DOHH2 (cell line): ENCODE results near the gene NHLRC2.

ENCODE experiments used
- EZH2phosphoT487 ChIP-seq: fragments of 200-600 bp; sonication (generic); IDR thresholded peaks from 2 replicates; pipeline ENCODE4 v1.6.1; 2017; ENCODE audit warnings: borderline replicate concordance, mild to moderate bottlenecking, antibody characterized with exemption, low read length, moderate library complexity, mixed read lengths
- TF ChIP-seq, protein P1 (sequence below): fragments of 200-600 bp; sonication (generic); IDR thresholded peaks from one replicate; pipeline ENCODE4 v1.5.1; 2014; ENCODE audit warnings: antibody characterized with exemption, mild to moderate bottlenecking, low read depth, low read length; ENCODE audit not compliant: poor library complexity, severe bottlenecking

DNA sequence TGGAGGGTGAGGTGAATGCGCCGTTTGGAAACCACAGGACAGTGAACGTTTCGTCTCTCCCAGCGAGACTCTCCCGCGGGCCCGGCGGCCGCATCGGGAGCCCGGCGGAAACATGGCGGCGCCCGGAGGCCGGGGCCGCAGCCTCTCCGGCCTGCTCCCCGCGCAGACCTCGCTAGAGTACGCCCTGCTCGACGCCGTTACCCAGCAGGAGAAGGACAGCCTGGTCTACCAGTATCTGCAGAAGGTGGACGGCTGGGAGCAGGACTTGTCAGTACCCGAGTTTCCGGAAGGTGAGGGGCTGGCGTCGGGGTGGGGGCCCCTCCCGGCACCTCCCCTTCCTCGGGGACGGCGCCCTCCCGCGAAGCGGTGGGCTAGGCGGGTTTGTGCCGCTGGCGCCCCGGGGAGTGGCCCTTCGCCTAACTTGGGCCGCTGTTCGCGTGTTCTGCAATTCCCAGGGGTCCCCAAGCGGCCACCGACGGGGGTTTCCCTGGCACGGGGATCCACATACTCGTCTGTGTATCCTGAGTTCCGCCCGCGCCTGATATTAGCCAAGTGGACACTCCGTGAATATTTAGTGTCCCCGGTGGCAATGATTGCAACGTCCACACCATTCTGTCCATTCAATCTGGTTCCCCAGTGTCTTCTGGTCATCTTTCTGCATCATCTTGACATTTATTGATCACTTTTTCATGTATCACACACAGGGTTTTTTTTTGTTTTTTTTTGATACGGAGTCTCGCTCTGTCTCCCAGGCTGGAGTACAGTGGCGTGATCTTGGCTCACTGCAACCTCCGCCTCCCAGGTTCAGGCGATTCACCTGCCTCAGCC lies 514 bp downstream of the NHLRC2 start:
- TF ChIP-seq, protein P1, sequence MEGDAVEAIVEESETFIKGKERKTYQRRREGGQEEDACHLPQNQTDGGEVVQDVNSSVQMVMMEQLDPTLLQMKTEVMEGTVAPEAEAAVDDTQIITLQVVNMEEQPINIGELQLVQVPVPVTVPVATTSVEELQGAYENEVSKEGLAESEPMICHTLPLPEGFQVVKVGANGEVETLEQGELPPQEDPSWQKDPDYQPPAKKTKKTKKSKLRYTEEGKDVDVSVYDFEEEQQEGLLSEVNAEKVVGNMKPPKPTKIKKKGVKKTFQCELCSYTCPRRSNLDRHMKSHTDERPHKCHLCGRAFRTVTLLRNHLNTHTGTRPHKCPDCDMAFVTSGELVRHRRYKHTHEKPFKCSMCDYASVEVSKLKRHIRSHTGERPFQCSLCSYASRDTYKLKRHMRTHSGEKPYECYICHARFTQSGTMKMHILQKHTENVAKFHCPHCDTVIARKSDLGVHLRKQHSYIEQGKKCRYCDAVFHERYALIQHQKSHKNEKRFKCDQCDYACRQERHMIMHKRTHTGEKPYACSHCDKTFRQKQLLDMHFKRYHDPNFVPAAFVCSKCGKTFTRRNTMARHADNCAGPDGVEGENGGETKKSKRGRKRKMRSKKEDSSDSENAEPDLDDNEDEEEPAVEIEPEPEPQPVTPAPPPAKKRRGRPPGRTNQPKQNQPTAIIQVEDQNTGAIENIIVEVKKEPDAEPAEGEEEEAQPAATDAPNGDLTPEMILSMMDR, result peak; percentile 39
- TF ChIP-seq EZH2phosphoT487, result no peak
